Stimulated activated CD8-positive, alpha-beta memory T cell treated with anti-CD3 and anti-CD28 coated beads, Interleukin-7, amount 100 ng/mL, for 48 hours (primary cell): ENCODE data around the gene TTC27.

Source experiments
- DNase-seq, 2 donors: peaks; one replicate each; pipeline ENCODE4 v3.0.0-alpha.2; 2020; ENCODE audit warnings: low read depth in 1 of 2; ENCODE audit errors: extremely low read depth in 1 of 2

The TTC27 gene

DNA sequence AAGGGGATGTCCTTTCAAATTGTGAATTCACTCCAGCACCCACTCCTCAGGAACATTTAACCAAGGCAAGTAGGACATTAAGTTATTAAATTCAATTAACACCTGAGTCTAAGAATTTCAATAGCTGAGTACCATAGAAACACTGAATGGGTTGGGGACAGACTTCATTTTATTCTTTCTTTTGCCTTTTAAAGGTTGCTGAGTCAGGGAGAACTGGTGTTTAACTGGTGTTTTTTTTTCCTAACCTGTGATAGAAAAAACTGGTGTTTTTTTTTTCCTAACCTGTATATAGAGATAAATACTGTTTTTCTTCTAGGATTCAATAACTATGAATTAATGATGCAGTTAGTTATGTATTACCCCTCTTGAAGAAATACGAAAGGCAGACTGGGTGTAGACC, 38.9 kb downstream of the TTC27 start:
- no peak for DNase-seq

DNA sequence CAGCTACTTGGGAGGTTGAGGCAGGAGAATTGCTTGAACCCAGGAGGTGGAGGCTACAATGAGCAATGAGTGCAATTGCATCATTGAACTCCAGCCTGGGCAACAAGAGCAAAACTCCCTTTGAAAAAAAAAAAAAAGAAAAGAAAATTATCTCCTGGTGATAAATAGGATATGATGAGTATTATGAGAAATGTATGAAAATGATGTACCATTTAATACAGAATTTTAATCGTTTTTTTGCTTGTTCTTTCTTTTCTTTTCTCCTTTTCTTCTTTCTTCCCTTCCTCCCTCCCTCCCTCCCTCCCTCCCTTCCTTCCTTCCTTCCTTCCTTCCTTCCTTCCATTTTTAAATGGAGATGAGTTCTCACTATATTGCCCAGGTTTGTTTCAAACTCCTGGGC, 40.4 kb downstream of the TTC27 start:
- no peak for DNase-seq

DNA sequence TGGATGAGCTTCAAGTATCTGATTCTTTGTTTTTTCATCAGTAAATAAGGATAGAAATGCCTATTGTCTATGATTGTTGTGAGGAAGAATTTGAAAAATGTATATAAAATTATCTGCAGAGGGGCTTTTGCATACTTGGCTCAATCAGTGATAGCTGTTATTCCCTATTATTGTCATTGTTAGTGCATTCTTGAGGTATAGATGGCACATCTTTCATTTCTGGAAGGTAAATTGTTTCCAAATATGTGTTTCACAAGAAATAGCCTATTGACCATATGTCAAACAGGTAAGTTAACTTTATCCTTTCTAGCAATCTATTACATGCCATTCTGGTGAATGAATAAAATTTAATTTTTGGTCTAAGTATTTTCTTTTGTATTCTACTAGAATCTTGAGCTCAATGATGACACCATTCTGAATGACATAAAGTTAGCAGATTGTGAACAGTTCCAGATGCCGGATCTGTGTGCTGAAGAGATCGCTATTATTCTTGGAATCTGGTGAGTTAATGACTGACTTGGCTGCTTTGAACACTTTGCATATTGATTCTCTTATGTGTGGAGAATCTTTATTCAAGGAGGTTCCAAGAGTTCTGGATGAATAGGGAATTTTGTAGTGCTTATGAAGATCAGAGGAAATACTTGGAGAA, 44.2 kb downstream of the TTC27 start:
- no peak for DNase-seq

DNA sequence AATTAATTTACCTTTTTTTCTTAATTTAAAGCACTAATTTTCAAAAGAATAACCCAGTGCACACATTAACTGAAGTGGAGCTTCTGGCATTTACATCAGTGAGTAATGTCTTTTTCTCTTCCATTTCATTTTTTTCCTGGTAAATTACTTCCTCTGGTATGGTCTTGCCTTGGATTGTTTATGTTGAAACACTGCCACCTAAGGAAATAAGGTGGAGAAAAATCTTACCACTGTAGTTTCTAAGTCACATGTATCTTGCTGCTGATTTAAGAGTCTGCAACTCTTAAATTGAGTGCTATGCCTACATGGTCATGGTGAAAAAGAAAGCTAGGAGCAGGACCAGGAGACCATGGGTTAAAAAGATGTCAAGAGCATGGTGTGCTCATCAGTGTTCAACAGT, 51.0 kb downstream of the TTC27 start:
- DNase-seq: no peak

DNA sequence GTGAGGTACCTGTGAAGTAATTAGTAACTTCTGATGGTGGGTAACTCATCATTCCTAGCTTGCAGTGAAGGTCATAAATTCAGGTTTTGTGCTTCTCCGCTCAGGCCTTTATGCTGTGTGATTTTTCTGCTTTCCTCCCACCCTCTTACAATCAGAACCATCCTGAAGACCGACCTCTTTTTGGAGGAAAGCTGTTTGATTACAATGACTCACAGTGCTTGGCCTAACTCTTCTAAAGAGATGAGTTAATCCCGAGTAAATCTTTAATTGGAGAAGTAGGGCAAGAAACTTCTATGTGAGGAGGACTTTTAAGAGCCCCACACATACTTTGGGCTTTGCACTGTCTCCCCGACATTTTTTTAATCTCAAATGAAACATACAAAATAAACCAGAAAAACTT, 53.1 kb downstream of the TTC27 start:
- no peak for DNase-seq

DNA sequence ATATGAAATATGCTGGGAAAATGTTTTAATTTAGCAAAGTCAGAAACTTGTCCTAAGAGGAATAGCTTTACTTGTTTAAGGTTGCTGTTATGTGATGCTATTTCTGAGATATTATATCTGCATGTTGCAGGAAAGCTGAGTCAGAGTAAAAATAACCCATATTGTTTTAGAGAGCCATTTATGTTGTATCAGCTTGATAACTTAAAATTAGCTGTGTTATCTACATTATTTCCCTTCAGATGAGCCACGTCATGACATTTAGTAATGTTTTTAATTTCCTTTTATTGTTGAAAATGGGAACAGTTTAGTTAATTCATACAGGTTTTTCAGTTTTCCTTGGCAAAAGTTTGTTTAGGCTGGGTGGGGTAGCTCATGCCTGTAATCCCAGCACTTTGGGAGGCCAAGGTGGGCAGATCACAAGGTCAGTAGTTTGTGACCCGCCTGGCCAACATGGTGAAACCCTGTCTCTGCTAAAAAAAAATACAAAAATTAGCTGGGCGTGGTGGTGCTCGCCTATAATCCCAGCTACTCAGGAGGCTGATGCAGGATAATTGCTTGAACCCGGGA, 55.8 kb downstream of the TTC27 start:
- DNase-seq: no peak

DNA sequence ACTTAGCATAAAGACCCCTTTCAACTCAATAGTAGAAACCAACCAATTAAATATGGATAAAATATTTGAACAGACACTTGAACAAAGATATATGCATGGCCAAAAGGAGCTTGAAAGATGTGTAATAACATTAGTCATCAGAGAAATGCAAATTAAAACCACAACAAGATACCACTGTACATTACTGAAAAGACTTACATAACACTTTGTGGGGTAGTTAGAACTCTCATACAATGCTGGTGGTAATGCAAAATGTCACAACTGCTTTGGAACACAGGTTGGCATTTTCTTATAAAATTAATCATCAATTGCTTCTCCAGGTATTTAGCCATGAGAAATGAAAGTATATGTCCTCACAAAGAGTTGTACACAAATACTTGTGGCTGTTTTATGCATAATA, 60.7 kb downstream of the TTC27 start:
- no peak for DNase-seq

DNA sequence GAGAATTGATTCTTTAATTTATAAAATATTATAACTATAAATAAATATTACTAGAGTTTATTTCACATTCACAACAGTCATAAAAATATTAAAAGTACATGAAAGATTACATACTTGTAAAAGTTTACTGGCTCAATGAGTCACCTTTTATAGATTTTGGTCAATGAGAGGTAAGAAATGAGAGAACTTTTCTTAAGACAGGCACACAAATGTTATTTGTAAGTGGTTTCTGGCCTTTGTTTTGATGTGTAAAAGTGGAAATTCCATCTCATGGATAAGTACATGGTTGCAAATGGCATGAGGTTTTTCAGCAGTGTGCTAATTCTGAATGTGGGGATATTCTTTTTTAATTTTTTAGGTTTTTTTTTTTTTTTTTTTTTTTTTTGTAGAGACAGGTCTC, 63.8 kb downstream of the TTC27 start:
- no peak for DNase-seq

DNA sequence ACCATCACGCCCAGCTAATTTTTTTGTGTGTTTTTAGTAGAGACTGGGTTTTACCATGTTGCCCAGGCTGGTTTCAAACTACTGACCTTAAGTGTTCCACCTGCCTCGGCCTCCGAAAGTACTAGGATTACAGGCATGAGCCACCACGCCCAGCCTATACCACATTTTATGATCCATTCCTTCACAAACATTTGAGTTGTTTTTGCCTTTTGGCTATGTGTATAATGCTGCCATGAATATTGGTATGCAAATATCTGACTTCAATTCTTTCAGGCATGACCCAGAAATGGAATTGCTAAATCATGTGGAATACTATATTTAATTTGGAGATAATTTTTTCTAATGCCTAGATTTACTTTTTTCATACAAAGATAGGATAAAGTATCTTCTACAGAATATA, 68.6 kb downstream of the TTC27 start:
- DNase-seq: no peak

DNA sequence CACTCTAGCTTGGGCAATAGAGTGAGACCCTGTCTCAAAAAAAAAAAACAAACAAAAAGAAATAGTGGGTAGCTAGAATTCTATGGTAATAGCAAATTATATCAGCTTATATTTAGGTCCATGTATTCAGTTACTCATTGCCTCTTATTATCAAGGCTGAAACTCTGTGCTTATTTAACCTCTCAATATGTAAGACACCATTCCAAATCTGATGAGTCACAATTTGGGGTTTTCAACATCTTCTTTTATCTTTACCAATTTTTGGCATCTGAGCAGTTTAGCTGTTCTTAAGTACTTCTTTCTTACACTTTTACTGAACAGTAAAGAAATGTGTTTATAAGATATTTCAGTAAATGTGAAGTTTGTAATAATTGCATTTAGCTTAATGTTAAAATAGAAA, 69.3 kb downstream of the TTC27 start:
- no peak for DNase-seq

DNA sequence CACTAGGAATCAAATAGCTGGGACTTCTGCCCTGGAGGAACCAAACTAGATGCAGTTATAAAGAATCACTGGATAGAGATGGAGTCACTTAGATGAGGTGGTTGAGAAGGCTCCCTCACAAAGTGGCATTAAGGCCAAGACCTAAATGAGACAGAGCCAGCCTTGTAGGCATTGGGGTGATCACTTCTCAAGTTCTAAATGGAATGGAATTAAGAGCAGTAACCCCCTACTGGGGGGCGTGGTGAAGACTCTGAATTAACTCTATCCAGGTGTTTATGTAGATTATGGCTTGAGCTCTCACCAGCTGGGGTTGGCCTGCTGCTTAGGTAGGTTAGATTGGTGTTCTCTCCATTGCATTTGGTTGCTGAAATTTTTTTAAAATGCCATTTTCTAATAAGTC, 71.3 kb downstream of the TTC27 start:
- DNase-seq: no peak

DNA sequence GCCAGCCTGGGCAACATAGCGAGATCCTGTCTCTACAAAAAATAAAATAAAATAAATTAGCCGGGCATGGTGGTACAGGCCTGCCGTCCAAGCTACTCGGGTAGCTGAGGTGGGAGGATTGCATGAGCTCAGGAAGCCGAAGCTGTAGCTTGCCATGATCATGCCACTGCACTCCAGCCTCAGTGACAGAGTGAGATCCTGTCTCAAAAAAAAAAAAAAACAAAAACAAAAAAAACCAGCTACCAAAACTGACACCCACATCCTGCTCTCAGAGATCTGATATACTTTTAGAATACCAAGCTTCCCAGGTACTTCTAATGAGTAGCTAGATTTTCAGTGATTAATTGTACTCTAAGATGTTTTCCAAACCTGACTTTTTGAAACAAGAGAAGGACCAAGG, 74.0 kb downstream of the TTC27 start:
- DNase-seq: no peak

DNA sequence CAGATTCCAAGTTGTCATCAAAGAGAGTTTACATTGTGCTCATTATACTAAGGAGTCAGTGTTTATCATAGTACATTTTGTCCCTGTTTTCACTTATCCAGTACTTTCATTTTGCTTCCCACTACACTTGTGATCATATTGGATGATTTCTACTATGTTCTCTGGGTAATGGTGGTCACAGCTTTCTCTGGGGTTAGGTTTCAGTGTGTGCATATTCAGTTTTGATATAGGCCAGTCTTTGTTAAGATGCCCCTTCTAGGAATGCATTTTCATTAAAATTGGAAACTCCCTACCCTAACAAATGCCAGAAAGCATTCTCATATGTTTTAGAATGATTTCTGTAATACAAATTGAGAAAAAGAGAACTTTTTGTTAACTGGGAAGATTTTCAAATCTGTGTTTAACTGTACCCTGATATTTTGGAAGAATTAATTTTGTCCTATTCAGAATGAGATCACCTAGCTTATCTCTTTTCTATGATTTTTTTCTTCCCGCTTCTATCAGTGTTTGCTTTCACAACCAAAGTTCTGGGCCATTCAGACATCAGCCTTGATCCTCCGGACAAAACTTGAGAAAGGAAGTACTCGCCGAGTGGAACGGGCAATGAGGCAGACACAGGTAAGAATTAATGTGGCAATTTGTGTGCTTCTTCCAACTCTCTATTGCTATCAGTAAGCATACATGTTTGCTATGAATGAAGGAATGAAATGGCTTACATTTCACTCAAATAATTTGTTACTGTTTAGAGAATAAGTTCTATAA, 74.6 kb downstream of the TTC27 start:
- DNase-seq: no peak

DNA sequence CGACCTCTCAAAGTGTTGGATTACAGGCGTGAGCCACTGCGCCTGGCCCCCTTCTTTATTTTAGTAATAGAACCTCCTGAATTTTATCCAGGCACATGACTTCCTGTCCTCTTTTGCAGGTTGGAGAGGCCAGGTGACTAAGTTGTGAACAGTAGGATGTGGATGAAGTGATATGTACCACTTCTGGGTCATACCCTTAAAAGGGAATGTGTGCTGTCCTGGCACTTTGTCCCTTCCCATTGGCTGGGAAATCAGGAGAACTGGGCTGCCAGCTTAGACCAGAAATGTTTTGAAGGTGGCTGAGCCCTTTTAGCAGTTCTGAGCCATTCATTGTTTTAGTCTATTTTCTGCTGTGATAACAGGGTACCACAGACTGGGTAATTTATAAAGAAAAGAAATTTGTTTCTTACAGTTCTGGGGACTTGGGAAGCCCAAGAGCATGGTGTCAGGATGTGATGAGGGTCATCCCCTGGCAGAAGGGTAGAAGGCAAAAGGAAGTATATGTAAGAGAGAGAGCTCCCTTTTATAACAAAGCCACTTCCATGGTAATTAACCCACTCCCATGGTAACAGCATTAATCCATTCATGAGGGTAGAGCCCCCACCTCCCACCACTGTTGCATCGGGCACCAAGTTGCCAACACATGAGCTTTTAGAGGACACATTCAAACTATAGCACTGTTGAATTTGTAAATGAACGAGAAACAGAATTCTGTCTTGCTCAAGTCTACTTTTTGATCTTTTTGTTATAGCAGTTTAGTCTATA, 79.1 kb downstream of the TTC27 start:
- DNase-seq: no peak

DNA sequence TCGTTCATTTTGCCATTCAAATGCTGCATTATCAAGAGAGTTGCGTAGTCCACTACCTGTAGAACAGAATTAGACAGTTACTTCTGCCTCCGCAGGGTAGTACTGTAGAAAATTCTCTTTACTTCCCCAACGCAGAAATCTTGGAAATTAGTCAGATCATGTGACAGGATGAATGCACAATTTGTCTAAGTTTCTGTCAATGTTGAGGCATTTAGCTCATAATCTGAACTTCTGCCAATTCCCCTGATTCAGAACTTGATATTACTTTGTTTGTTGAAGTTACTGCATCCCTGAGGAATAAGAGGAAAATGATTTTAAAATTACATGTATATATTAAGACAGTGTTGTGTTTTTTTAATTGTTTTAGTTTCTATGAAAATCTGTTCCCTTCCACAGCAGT, 83.4 kb downstream of the TTC27 start:
- DNase-seq: no peak

DNA sequence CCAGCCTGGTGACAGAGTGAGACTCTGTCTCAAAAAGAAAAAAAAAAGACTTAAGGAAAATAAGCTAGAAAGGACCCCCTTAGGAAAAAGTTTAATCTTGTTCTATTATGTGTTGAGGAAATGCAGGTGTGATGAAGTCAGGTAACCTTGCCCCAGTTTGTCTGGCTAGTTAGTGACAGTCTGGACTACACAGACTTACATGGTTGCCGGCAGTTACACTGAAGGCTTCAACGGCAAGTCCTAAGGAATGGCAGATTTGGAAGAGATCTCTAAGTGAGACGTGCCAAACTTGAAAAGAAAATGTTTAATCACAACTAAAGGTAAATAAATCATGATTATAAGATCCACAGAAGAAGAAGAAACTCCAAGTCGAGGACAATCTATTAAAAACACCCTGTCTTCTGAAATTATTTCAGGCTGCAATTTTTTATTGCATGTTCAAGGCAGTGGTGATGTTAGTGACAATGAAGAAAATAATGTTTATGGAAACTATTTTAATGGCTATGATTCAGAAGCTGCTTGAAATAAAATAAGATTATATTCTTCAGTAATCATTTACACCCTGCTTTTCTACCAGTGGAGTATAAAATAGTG, 84.2 kb downstream of the TTC27 start:
- no peak for DNase-seq

DNA sequence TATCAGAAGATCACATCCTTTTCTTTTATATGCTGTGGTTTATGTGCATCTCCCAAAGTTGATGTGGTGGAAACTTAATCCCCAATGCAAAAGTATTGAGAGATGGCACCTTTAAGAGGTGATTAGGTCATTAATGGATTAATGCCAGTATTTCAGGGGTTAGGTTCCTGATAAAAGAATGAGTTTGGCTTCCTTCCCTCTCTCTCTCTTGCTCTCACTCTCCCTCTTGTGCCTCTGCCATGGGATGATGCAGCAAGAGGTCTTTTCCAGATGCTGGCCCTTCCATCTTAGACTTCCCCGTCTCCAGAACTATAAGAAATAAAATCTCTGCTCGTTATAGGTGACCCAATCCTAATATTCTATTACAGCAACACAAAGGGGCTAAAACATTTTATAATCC, 85.0 kb downstream of the TTC27 start:
- DNase-seq: no peak

DNA sequence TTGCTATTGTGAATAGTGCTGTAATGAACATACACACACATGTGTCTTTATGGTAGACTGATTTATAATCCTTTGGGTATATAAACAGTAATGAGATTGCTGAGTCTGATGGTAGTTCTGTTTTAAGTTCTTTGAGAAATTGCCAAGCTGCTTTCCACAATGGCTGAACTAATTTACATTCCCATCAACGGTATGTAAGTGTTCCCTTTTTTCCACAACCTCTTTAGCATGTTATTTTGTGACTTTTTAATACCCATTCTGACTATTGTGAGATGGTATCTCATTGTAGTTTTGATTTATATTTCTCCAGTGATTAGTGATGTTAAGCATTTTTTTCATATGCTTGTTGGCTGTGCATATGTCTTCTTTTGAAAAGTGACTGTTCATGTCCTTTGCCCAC, 86.7 kb downstream of the TTC27 start:
- no peak for DNase-seq

DNA sequence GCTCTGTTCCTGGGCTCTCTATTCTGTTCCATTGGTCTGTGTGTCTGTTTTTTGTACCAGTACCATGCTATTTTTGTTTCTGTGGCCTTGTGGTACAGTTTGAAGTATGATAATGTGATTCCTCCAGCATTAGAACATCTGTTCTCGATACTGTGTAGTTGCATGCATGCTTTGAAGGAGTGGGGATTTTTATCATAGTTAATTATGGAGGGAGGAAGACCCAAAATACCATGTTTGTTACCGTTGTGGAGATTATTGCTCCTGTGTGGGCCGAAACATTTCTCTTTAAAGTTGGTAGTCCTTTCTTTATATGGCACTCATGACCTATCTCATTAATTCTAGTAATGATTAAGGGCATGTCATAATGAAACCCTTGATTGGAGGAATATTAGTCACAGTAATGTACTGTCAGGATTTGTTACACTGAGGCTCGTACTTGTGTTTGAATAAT, 87.6 kb downstream of the TTC27 start:
- no peak for DNase-seq

DNA sequence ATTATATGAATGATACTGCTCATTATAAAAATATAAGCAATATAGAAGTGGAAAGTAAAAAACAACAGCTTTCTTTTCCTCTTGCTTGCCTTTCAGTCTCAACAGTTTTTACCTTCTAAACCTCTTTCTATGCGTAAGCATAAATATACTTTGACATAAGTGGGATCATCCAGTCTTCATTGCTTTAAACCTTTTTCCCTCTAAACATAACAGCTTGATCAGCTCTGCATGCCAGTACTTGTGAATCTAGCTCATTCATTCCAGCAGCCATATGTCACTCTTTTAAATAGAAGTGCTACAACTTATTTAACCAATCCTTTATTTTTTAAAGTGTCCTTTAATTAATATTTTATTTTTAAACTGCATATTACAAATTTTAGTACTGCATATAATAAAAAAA, 88.1 kb downstream of the TTC27 start:
- no peak for DNase-seq

DNA sequence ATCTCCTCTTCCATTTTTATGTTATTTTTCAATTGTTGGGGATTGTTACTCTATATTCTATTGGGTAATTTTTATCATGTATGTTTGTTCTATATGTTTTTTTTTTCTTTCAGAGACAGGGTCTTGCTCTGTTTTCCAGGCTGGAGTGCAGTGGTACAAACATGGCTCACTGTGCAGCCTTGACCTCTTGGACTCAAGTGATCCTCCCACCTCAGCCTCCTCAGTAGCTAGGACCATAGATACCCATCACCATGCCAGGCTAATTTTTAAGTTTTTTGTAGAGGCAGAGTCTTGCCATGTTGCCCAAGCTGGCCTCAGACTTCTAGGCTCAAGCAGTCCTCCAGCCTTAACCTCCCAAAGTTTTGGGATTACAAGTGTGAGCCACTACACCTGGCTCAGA, 88.7 kb downstream of the TTC27 start:
- no peak for DNase-seq
